Left renal pelvis (tissue), 4 donors: Measurements from ENCODE around the gene PCDHGA2. TPM values are rescaled to one million over a fixed set of nuclear protein-coding genes. Genes with fewer than 3 reads are reported as not detected.
"Not testable (repeated sequence)": the region's sequence is repeated elsewhere in the genome, so short reads cannot be mapped to it uniquely, and the experiment has no call there.

Experiments
- DNase-seq, 4 donors: peaks; one replicate each; pipeline ENCODE4 v3.0.0-alpha.2; 2013; ENCODE audit warnings: low read depth in 4 of 4, low spot score in 3 of 4
- polyA plus RNA-seq, 4 donors: library from polyadenylated mRNA; unstranded; fragments of 120-200 nt; gene quantifications; one replicate each; pipeline ENCODE4 v1.2.1, GENCODE V29; 2013; ENCODE audit not compliant: insufficient read length in 4 of 4

Gene PCDHGA2
- polyA plus RNA-seq, 4 donors, result 5.0 to 12.8 (median 7.0) TPM

- not testable (repeated sequence) for DNase-seq
These were observed 37.0 kb downstream of the PCDHGA2 start for GRCh38 chr5:141375444-141376155.

- no peak for DNase-seq
These were observed 44.1 kb downstream of the PCDHGA2 start, which contains the start of gene PCDHGA7 for GRCh38 chr5:141382469-141383294. Gene PCDHGA7, plus strand, starts transcription at chr5:141382742. Its CDS starts 158 bp downstream, at chr5:141382900.

- DNase-seq, result no peak
These were observed 44.8 kb downstream of the PCDHGA2 start for GRCh38 chr5:141383345-141383744.

- no peak for DNase-seq
These were observed 46.1 kb downstream of the PCDHGA2 start for GRCh38 chr5:141384471-141385267.

GRCh38 chr5:141387557-141388311, 49.2 kb downstream of the PCDHGA2 start, which contains the start of gene PCDHGB4:
Gene PCDHGB4, plus strand, starts transcription at chr5:141387698. Its CDS starts 187 bp downstream, at chr5:141387885.
- DNase-seq, result not testable (repeated sequence)

- no peak for DNase-seq
These were observed 50.1 kb downstream of the PCDHGA2 start for GRCh38 chr5:141388661-141389060.

GRCh38 chr5:141389153-141390042, 50.8 kb downstream of the PCDHGA2 start:
- DNase-seq, result no peak

- DNase-seq, result no peak
These were observed 54.1 kb downstream of the PCDHGA2 start, which contains the start of gene PCDHGA8 for GRCh38 chr5:141392429-141393198. Gene PCDHGA8, plus strand, starts transcription at chr5:141392633. Its CDS starts 181 bp downstream, at chr5:141392814.

Other genes with a start within 250 kb of the PCDHGA2 start
- gene PCDHB2, start 244.1 kb upstream of the PCDHGA2 start, polyA plus RNA-seq, result 1 to 10 TPM; 3.5 to 7.9 (median 6.0) TPM
- gene PCDHB3, start 238.3 kb upstream of the PCDHGA2 start, polyA plus RNA-seq, result 1 to 10 TPM; 3.0 to 4.9 (median 3.5) TPM
- gene PCDHB4, start 216.9 kb upstream of the PCDHGA2 start, polyA plus RNA-seq, result 1 to 10 TPM; 1.3 to 5.8 (median 2.2) TPM
- gene PCDHB5, start 203.6 kb upstream of the PCDHGA2 start, polyA plus RNA-seq, result 10 to 100 TPM in 1 of 4 donors, 1 to 10 TPM in 3; 5.6 to 10.5 (median 8.0) TPM
- 1 to 10 TPM; 2.5 to 4.5 (median 3.4) TPM for gene PCDHB6, start 188.7 kb upstream of the PCDHGA2 start, polyA plus RNA-seq
- gene PCDHB7, start 166.1 kb upstream of the PCDHGA2 start, polyA plus RNA-seq, result 1 to 10 TPM; 4.0 to 7.9 (median 5.6) TPM
- 1 to 10 TPM; 1.2 to 3.5 (median 2.7) TPM for gene PCDHB8, start 161.0 kb upstream of the PCDHGA2 start, polyA plus RNA-seq
- 1 to 10 TPM; 4.9 to 8.4 (median 5.7) TPM for gene PCDHB16, start 156.4 kb upstream of the PCDHGA2 start, polyA plus RNA-seq
- gene PCDHB9, start 151.6 kb upstream of the PCDHGA2 start, polyA plus RNA-seq, result 1 to 10 TPM; 3.7 to 5.1 (median 4.5) TPM
- gene PCDHB10, start 146.4 kb upstream of the PCDHGA2 start, polyA plus RNA-seq, result 10 to 100 TPM in 2 of 4 donors, 1 to 10 TPM in 2; 5.4 to 11.3 (median 8.3) TPM
- 1 to 10 TPM; 4.9 to 7.0 (median 6.5) TPM for gene PCDHB11, start 139.1 kb upstream of the PCDHGA2 start, polyA plus RNA-seq
- 1 to 10 TPM; 4.9 to 8.6 (median 5.5) TPM for gene PCDHB12, start 130.0 kb upstream of the PCDHGA2 start, polyA plus RNA-seq
- 1 to 10 TPM; 5.5 to 8.1 (median 5.9) TPM for gene PCDHB13, start 124.8 kb upstream of the PCDHGA2 start, polyA plus RNA-seq
- 10 to 100 TPM in 3 of 4 donors, 1 to 10 TPM in 1; 9.9 to 13.5 (median 10.6) TPM for gene PCDHB14, start 115.4 kb upstream of the PCDHGA2 start, polyA plus RNA-seq
- gene PCDHB15, start 93.4 kb upstream of the PCDHGA2 start, polyA plus RNA-seq, result 10 to 100 TPM; 14.7 to 17.6 (median 16.6) TPM
- gene SLC25A2, start 34.7 kb upstream of the PCDHGA2 start, polyA plus RNA-seq, result under 1 TPM in 1 of 4 donors, not detected in 3; 0.17 TPM
- gene TAF7, start 18.0 kb upstream of the PCDHGA2 start, polyA plus RNA-seq, result 100 to 1,000 TPM; 142 to 184 (median 157) TPM
- 1 to 10 TPM in 1 of 4 donors, under 1 TPM in 3; 0.47 to 1.1 (median 0.84) TPM for gene PCDHGA1, start 8.2 kb upstream of the PCDHGA2 start, polyA plus RNA-seq
- 1 to 10 TPM; 2.3 to 6.2 (median 3.8) TPM for gene PCDHGA3, start 5.1 kb downstream of the PCDHGA2 start, polyA plus RNA-seq
- 1 to 10 TPM; 1.7 to 2.1 (median 1.9) TPM for gene PCDHGB1, start 11.3 kb downstream of the PCDHGA2 start, polyA plus RNA-seq
- gene PCDHGA4, start 16.3 kb downstream of the PCDHGA2 start, polyA plus RNA-seq, result 1 to 10 TPM; 2.3 to 4.6 (median 2.4) TPM
- 1 to 10 TPM; 3.5 to 5.2 (median 3.8) TPM for gene PCDHGB2, start 21.2 kb downstream of the PCDHGA2 start, polyA plus RNA-seq
- gene PCDHGA5, start 25.4 kb downstream of the PCDHGA2 start, polyA plus RNA-seq, result 1 to 10 TPM; 2.2 to 6.1 (median 2.6) TPM
- gene PCDHGB3, start 31.5 kb downstream of the PCDHGA2 start, polyA plus RNA-seq, result 1 to 10 TPM; 1.5 to 2.8 (median 2.3) TPM
- gene PCDHGA6, start 35.1 kb downstream of the PCDHGA2 start, polyA plus RNA-seq, result 10 to 100 TPM in 1 of 4 donors, 1 to 10 TPM in 3; 4.9 to 11.1 (median 7.1) TPM
- 1 to 10 TPM; 1.8 to 2.5 (median 2.1) TPM for gene PCDHGA7, start 44.0 kb downstream of the PCDHGA2 start, polyA plus RNA-seq
- 1 to 10 TPM; 5.0 to 7.4 (median 5.5) TPM for gene PCDHGB4, start 48.9 kb downstream of the PCDHGA2 start, polyA plus RNA-seq
- gene PCDHGA8, start 53.9 kb downstream of the PCDHGA2 start, polyA plus RNA-seq, result under 1 TPM; 0.40 to 0.56 (median 0.44) TPM
- 10 to 100 TPM in 1 of 4 donors, 1 to 10 TPM in 3; 9.6 to 10.3 (median 9.8) TPM for gene PCDHGB5, start 59.2 kb downstream of the PCDHGA2 start, polyA plus RNA-seq
- gene PCDHGA9, start 64.0 kb downstream of the PCDHGA2 start, polyA plus RNA-seq, result 10 to 100 TPM in 1 of 4 donors, 1 to 10 TPM in 3; 4.9 to 10.1 (median 6.6) TPM
- gene PCDHGB6, start 69.3 kb downstream of the PCDHGA2 start, polyA plus RNA-seq, result 10 to 100 TPM in 1 of 4 donors, 1 to 10 TPM in 3; 6.2 to 12.1 (median 8.4) TPM
- 1 to 10 TPM; 3.1 to 4.7 (median 3.5) TPM for gene PCDHGA10, start 74.2 kb downstream of the PCDHGA2 start, polyA plus RNA-seq
- 10 to 100 TPM; 13.7 to 16.9 (median 16.3) TPM for gene PCDHGB7, start 78.9 kb downstream of the PCDHGA2 start, polyA plus RNA-seq
- 1 to 10 TPM; 4.3 to 5.2 (median 4.6) TPM for gene PCDHGA11, start 82.3 kb downstream of the PCDHGA2 start, polyA plus RNA-seq
- gene PCDHGA12, start 91.7 kb downstream of the PCDHGA2 start, polyA plus RNA-seq, result 1 to 10 TPM; 1.4 to 2.1 (median 1.7) TPM
- gene PCDHGC3, start 137.2 kb downstream of the PCDHGA2 start, polyA plus RNA-seq, result 100 to 1,000 TPM in 3 of 4 donors, 10 to 100 TPM in 1; 98.1 to 164 (median 115) TPM
- 1 to 10 TPM; 2.7 to 3.1 (median 2.9) TPM for gene PCDHGC4, start 146.3 kb downstream of the PCDHGA2 start, polyA plus RNA-seq
- 1 to 10 TPM in 1 of 4 donors, under 1 TPM in 3; 0.24 to 1.0 (median 0.38) TPM for gene PCDHGC5, start 150.3 kb downstream of the PCDHGA2 start, polyA plus RNA-seq